Left kidney (tissue), 2 donors: ENCODE measurements around the gene SLC28A1. TPM values are rescaled to one million over a fixed set of nuclear protein-coding genes. Genes with fewer than 3 reads are reported as not detected.
A peak's percentile ranks its signal among the peaks of the same experiment; 100 is the strongest.
"Not testable (repeated sequence)": the region's sequence is repeated elsewhere in the genome, so short reads cannot be mapped to it uniquely, and the experiment has no call there.

Experiments
- DNase-seq: peaks from one replicate; pipeline ENCODE4 v3.0.0-alpha.2; 2013
- polyA plus RNA-seq: library from polyadenylated mRNA; unstranded; fragments of 120-200 nt; gene quantifications from one replicate; pipeline ENCODE4 v1.2.1, GENCODE V29; 2013; ENCODE audit not compliant: insufficient read length

SLC28A1 gene
- polyA plus RNA-seq, 1 donor, result 7.5 TPM

DNA sequence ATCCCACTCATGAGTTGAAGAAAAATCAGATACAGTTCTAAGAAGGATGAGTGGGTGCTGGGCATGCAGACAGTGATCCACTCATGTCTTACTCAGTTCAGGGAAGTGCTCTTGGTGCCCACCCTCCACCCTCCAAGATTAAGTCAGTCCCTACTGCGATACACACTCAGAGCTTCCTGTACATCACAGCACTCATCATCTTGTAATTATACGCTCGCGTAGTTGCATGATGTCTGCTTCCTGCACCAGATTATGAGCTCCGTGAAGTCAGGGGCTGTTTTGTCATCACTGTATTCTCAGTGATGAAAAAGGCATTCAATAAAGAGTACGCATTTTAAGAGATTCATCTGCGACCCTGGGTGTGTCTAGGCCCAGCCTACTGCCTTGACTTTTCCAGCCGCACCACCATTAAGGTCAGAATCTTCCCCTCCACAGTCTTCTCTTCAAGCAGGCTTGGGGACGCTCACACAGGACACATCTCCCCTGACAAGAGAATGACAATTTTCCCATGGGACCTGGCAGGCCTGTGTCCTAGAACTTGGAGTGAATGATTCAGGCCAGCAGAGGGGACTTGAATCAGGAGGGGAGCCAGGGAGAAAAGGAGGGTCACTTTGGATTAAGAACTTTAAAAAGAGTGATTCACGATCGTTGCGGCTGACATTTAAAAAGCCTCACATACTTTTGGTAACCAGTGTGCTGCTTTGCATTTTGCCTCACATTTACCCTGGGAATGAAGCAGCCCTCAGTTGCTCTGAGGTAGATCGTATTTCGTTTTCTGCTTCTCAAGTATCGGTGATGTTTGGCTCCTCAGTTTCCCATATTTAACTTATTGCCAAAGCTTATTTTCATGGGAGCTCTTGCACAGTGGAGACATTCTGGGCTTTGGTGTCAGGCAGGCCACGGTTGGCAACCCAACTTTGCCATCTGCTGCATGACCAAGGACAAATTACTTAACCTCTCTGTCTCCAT, 89.3 kb downstream of the SLC28A1 start:
- no peak for DNase-seq

DNA sequence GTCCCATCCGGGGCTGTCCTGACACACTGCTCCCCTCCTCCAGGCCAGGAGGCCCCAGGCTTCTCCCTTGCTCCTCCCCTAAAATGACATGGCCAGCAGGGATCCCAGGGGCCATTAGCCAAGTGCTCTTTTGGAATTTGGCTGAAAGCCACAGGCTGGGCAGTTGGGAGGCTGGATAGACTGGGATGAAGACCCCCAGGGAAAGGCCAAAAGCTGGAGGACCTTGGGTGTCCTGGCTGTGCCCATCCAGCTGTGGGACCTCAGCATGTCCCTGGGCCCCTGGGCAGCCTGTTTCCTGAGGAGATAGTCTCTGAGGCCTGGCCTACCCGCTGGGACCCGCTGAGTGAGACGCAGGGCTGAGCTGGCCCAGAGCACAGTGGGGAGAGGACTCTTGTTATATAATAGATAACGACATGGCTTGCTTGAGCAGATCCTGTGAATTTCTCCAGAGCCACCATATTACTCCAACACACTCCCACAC, 91.4 kb downstream of the SLC28A1 start:
- DNase-seq, result no peak

DNA sequence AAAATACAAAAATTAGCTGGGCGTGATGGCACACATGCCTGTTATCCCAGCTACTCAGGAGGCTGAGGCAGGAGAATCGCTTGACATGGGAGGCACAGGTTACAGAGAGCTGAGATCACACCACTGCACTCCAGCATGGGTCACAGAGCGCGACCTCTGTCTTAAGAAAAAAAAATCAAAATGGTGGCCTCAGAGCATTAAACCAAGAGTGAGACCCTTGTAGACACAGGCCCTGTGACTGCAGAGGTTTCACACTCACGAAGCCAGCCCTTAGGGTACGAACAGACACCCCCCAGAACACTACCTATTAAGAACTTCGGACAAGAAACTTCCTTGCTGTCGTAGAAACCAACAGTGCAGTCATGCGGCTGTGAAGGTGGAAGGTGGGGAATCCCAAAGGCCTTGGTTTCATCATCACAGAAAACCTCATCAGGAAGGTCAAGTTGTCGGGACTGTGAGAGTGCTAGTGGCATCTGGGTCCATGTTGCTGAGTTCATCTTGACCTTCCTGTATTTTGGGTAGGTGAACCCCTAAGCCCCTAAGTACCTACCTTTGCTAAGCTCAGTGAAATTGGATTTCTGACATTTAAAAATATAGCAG, 92.4 kb downstream of the SLC28A1 start:
- no peak for DNase-seq

DNA sequence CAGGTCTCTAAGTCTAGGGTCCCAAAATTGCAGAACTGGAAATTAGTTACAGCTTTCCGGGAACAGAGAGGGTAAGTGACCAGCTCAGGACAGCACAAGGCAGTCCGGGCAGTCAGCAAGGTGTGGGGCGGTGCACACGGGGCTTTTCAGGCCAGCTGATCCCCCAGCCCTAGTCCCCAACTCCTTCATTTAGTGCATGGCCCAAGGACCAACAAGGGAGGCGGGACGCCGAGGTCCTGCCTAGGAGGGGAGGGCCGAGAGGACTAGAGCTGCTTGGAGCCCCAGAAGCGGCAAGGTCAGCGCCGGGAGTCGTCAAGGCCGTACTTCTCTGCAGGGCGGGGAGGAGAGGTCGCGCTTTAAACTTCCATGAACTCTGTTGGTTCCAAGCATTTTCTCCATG, 95.2 kb downstream of the SLC28A1 start:
- DNase-seq, result no peak

DNA sequence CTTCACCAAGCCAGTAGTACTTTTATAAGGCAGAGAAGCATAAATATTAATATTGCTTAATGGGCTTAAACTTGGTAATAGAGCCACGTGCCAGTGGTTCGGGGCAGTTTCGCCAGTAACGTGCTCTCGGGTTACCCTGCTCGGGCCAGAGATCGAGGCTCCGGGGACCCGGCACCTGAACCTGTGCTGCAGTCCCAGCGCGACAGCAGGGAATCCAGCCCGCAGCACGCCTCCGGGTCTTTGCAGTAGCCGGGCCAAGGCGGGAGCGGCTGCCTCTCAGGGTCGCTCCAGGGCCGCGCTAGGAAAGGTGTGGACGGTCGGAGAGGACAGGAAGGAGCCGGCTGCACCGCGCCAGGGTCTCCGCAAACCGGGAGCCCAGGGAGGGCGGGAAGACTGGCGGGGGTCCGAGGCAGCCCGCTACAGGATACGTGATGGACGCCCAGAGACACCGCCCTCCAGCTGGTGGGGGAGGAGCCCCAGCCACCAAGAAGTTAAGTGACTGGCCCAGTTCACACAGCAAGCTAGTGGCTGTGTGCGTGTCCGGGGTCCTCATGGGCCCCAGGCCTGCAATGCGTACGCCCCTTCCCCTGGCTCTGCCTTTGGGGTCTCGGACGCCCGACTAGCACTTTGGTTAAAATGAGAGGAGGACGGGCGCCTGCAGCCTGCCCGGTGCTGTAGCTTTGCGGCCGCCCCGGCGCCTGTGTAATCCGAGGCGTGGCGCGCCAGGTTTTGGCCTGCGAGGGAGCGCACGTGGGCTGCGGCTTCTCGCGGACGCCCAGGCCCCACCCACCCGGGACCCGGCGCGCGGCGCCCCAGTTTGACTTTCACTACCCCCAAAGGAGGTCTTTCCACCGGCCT, 96.0 kb downstream of the SLC28A1 start:
- DNase-seq, result peak; percentile 85

DNA sequence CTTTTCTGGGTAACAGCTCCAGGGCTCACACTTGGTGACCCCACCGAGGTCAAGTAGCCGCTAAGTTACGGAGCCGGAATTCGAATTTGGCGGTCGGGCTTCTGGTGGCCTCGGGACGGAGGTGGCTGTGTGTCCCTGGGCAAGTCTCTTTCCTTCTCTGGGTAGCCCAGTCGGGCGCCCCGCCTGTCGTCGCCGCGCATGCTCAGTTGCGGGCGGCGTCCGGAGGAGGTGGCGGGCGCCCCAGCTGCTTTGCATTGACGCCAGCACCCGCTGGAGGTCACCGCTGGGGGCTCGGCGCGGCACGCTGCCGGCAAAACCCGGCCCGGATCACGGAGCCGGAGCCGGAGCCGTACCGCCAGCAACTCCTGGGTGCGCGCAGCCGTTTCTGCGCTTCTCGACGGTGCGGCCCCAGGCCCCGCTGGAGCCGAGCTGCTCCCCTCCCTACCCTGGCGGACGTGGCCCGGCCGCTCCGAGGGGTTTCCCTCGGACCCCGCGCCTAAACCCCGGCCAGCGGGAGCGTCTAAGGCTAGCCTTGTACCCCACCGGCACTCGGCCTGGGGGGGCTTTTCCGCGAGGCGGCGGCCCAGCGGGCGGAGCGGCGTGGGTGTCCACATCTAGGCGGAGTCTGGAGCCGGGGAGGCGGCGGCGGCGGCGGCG, 96.7 kb downstream of the SLC28A1 start:
- peak; percentile 95 for DNase-seq

DNA sequence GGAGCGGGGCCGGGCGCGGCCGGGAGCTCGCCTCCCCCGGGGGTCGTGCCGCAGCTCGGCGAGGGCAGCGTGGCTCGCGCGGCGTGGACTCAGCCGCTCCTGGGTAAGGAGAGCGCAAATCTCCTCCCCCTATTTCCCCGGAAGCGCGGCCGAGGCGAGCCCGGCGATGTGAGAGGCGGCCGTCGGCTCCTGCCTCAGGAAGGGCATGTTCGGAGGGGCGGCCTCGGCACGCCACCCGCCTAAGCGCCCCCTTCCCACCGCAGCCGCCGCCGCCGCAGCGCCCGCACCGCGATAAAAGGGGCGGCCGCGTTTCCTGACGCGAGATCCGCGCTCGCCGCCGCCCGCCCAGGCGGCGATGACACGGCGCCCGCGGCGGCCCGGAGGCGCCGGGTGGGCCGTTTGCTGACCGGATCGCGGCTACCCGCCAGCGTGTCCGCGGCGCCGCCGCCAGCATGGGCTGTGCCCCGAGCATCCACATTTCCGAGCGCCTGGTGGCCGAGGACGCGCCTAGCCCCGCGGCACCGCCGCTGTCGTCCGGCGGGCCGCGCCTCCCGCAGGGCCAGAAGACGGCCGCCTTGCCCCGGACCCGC, 97.3 kb downstream of the SLC28A1 start, which contains the start of gene PDE8A:
Gene PDE8A, plus strand, starts transcription at position 146 of the 590 bp plus-strand sequence. Its CDS starts 307 bp downstream, at position 453.
- peak; percentile 28 for DNase-seq

DNA sequence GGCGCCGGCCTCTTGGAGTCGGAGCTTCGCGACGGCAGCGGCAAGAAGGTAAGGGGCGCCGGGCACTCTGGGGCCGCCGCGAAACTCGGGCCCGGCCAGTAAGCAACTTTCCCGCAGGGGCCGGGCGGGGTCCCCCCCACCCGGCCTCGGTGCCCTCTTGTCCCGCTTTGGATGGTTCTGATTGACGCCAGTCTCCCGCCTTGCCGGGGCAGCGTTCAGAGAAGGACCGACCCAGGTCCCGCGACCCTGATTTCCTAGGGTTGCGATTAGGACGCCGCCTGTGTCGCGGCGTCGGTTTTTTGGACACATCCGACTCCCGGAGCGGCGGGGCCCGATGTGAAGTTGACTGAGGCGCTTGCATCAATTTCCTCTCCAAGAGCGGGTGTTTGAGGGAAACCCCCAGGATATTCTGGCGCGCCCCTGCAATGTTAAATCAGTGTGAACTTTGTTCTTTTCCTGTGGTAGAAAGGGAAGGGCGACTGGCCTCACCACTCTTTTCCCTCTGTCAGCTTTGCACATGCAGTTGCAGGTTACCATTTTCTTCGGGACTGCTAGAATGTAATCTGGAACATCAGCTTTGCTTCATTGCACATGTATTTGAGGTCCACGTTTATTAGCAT, 97.9 kb downstream of the SLC28A1 start:
- peak; percentile 39 for DNase-seq

DNA sequence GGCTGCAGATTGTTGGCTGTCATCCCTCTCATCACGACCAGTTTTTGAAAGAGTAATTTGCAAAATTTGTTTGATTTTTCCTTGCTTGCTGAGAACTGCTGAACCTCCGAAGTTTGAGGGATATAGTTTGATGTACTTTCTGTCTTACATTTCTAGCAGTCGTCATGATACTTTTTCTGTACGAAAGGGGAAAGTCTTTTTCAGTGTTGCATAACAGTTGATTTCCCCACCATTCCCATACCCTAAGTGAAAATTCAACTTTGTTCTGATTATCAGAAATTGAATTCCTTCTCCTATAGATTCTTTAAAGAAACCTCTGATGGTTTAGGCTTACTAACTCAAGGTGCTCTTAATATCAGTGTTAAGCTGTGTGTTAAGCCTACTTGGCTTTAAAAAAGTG, 98.8 kb downstream of the SLC28A1 start:
- DNase-seq, result no peak

DNA sequence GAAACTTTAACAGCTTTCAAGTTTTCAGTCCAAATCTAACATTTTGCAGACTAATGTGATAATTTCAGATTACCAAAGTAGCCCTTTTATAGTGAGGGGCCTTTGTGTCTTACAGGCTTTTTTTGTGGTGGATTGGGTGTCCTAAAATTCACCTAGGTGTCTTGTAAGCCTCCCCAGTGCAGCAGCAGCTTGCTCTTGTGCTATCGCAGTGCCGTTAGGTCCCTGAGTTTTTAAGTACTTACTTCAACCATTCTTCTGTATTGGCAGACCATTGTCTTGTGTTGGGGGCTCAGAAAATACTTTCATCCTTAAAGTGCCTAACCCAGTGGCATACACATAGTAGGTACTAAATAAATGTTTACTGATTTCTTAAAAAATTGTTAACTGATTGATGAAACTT, 99.2 kb downstream of the SLC28A1 start:
- no peak for DNase-seq

DNA sequence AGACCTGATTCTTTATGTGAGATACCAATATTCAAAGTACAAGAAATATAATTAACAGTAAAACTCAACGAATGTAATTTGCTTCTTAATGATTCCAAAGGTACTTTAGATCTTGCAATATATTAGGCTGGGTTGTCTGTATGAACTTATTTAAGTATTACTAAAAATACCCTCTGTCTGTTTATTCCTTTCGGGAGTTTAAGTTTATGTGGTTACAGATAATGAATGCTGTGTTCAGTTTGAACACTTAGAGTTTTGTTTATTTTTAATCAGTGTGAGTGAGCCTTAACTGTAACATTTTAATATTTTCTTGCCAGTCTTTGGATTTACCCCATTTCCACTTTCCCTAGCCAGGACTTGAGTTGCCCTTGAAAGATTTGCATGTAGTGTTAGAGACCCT, 100.7 kb downstream of the SLC28A1 start:
- no peak for DNase-seq

DNA sequence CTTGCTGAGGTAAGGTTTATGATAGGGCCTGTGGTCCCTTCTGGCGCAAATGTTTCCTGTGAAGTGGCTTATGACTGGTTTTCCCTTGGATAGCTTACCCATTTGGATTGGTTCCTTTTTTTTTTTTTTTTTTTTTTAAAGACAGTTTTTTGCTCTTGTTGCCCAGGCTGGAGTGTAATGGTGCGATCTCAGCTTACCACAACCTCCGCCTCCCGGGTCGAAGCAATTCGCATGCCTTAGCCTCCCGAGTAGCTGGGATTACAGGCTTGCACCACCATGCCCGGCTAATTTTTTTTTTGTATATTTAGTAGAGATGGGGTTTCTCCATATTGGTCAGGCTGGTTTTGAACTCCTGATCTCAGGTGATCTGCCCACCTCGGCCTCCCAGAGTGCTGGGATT, 102.9 kb downstream of the SLC28A1 start:
- DNase-seq, result not testable (repeated sequence)

DNA sequence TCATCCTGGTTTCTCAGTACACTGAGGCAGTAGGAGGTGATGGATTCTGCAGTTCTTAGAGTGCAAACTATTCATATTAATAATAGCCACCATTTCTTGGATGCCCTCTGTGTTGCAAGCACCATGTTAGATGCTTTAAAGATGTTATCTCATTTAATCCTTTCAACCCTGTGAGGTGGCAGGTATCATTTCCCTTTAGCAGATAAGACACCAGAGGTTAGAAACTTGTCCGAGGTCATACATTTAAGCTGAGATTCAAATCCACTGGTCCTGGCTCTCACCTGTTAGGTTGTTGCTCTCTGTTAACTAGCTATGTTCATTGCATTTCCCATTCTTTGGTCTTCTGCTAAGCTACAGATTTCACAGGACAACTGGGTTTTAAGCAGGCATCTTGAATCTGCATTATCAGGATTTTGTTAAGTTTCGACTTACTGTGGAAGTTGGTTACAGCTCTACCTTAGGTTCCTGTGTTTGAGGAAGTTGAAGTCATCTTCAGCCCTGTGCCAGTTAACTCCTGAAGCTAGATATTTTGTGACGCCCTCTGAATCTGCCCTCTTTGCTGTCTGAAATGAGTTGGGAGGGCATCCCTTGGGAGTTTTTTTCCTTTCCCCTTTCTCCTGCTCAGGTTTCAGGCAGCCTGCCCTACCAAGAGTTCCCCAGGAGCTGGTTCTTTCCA, 103.6 kb downstream of the SLC28A1 start:
- no peak for DNase-seq

DNA sequence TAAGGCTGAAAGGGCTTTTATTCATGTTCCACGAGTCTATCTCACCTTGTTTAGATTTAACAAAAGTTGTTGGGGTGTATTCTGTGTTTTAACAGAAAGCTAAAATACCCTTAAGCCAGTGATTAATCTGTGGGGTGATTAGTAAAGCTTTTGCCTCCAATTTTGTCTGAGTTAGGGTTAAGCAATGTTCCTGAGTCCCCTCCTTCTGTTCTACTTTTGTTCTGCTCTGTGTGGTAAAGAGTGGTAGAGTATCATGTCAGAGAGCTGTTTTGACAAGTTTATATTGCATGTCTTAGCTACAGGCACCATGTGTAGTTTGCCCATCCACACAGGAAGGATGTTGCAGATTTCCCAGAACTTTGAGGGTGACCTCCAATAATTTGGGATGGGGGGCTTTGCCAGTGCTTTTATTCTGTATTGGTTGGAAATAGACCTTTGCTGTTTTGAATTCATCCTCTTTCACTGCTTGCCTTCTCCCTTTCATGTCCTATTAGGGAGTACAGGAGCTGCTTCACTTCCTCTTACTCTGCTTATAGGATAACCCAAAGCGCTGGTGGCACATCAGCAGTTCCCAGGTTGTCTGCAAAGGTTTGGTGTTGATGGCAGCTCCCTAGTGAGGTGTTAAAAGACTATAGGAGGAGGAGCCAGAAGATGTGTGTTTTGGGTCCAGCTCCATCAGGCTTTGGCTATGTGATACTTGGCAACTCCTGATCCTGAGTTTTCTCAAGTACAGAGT, 104.6 kb downstream of the SLC28A1 start:
- DNase-seq, result no peak

DNA sequence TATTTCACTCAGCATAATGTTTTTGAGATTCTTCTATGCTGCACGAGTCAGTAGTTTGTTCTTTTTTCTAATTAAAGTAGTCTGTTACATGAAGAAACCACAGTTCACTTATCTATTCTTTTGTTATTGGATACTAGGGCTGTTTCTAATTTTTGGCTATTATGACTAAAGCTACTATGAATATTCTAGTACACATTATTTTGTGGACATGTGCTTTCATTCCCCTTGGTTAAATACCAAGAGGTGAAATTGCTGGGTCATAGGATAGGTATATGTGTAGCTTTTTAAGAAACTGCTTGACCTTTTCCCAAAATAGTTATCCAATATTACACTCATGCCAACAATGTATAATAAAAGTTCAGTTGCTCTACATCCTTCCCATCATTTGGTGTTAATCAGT, 106.0 kb downstream of the SLC28A1 start:
- DNase-seq, result no peak

DNA sequence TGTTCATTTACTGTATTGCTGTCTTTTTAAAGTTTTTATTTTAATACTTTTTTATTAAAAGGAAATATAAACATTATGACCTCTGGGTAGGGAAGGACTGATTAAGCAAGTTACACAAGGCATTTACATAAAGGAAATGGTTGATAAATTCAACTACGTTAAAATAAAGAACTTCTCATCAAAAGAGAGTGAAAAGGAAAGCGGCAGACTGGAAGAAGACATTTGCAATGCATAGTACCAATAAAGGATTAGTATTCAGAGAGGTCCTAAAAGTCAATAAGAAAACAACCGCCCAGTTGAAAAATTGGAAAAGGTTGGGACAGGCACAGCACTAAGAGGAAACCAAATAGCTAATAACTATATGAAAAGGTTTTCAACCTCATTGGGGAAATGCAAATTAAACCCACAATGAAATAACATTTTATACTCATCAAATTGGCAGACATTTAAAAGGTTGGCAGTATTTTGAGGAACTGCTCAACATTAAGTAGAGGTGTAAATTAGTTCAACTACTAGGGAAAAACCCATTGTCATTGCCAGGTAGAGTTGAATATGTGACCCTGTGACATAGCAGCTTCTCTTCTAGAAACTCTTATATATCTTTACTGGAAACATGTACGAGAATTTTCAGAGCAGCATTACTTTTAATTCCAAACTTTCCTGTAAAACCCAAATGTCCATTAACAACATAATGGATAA, 106.7 kb downstream of the SLC28A1 start:
- DNase-seq, result no peak

DNA sequence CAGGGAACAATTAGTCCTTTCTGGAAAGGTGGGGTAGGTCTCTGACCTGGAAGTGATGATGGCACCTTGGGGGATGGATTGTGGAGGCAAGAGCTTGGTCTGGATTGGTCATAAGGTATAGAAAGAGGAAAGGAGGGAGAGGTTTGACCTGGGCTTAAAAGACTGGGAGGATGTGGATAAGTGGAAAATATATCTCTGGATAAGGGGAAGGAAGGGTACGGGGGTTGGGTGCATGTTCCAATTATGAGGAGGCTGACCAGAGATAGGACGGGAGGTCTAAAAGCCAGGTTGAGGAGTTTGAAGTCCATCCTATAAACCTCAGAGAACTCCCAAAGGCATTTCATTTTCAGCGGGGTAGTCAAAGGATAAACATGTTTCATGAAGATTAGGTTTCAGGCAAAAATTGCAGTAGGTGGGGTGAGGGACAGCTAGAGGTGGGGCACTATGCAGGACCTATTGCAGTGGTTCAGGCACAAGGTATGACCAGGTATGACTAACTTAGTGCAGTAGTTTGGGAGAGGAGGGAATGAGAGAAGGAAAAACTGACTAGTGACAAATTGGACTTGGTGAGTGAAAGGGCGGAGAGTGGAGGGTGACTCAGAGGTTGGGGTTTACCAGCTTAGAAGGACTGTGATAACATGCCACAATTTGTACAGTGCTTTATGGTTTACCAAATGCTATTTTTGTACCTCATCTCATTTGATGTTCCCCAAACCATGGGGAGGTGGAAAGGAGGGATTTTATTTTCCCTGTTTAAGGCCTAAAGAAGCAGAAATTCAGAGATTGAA, 107.9 kb downstream of the SLC28A1 start:
- DNase-seq, result no peak
